Embryonic facial prominence (tissue), 1 donor: ENCODE results near the gene ULK3.

Experiments
- DNase-seq: peaks from one replicate; pipeline ENCODE4 v3.0.0-alpha.2; 2016; ENCODE audit errors: extremely low spot score

The ULK3 gene

DNA sequence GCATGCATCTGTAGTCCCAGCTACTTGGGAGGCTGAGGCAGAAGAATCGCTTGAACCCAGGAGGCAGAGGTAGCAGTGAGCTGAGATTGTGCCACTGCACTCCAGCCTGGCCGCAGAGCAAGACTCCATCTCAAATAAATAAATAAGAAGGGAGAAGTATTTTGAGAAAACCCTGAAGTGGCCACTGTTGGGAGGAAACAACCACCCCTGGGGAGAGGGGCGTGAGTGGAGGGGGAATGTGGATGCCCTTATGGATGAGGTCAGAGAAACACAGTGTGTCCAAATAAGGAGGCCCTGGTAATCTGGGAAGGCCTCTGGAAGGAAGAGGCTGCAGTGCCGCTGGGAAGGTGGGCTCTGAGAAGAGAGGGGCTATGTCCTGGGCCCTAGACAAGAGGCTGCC is 20.7 kb downstream of the ULK3 start:
- DNase-seq = no peak

DNA sequence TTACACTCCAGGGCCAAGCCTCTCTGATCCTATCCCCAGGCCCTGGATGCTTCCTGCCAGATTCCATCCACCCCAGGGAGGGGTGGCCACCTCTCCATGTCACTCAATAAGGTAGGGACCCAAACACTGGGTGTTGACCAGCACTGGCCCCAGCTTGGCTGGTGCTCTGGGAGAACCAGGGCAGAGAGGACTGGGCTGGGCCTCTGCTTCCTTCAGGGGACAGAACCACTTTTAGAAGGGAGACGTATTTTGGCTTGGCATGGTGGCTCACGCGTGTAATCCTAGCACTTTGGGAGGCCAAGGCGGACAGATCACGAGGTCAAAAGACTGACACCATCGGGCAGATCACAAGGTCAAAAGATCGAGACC is 21.2 kb downstream of the ULK3 start:
- DNase-seq = no peak

DNA sequence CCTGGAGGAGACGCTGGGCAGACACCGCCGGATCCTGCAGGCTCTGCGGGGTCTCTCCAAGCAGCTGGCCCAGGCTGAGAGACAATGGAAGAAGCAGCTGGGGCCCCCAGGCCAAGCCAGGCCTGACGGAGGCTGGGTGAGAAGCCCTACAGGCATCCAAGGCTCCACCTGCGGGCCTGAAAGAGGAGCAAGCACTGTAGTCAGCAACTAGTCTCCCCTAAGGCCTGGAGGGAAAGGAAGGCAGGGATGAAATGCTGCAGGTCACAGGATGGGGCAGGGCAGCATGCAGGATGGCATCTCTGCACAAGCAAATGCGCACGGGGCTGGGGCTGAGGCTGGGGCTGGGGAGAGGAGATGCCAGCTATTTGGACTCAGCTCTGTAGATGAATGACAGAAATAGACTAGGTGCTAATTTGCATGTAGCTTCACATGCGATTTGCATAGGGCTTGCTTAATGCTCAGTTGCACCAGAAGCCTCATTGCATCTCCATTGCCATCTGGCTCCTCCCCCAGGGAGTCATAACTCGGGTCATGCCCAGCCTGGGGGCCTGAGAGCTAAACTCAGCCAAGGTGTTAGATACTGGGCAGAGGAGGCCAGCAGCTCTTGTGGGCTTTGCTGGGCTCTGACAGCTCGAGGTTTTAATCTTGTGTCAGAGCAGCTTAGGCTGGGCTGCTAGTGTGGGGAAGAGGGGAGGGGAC is 21.7 kb downstream of the ULK3 start:
- no peak for DNase-seq

DNA sequence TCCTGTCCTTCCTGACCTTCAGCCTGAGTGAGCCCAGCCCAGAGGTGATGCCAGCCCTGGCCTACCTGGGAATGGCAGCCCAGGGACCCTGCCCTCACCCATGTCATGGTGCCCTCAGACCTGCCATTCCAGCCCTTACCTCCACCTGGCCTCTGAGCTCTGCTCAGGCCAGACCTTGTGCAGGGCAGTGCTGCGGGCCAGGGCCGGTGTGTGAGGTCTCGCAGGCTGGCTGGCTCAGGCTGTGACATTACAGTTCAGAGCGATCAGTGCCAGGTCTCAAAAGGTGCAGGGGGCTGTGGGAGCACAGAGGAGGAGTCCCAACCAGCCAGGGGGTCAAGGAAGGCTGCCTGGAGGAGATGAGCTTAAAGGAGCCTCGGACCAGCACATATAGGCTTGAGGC is 22.9 kb downstream of the ULK3 start:
- DNase-seq = no peak

DNA sequence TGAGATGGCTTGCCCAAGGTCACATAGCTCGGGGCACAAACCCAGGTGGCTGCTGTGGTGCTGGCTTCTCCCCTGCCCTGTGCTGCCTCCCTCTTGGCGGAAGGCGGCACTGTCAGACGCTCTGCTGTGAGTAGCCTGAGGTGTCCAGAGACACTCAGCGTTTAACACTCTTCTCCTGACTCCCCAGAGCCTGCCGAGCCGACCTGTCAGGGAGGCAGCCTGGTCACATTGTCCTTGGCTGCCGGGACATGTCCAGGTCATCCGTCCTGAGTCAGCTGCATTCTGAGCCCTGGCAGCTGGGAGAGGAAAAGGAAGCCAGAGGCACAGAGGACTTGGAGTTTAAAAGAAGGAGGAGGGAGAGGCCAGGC is 25.6 kb downstream of the ULK3 start:
- DNase-seq = no peak

DNA sequence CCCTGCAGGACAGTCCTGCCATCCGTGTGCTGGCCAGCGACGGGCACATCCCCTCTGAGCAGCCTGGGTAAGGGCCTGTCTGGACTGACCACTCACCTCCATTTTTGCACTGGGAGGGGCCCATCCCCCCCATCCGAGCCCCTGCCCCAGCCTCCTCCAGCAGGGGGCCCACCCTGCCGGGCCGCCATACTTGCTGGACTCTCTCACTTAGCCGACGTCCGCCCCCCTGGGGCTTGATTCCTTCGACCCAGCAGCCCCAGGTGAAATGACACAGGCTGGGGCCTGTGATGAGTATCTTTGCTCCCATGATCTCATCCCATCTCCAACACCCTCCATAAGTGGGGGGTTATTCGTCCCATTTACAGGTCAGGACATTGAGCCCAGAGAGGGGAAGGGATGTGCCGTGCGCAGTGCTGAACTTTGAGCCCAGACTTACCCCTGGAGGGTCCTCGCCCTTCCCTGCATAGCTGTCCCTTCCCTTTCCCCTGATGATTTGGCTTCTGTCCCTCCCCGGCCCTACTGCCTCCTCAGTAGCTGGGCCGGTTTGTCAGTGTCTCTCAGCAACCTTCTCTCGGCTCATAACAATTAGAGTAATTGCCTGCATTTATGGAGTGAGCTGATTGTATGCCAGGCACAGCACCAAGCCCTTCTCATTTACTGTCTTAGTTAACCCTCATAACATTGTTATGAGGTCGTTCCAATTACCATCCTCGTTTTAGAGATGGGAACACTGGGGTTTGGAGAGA is 26.2 kb downstream of the ULK3 start:
- DNase-seq = no peak

DNA sequence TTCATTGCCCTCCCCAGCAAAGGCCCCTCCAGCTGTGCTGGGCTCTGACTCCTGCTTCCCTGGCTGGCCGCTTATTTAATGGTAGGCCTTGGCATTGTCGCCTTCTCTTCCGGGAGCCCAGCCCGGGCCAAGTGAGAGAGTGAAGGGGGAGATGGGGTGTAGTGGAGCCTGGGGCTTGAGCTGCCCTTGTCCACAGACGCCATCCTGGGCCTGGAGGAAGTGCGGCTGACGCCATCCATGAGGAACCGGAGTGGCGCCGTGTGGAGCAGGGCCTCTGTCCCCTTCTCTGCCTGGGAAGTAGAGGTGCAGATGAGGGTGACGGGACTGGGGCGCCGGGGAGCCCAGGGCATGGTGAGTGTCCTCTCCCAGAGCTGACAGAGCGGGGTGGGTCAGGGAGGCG is 27.0 kb downstream of the ULK3 start:
- DNase-seq = no peak

DNA sequence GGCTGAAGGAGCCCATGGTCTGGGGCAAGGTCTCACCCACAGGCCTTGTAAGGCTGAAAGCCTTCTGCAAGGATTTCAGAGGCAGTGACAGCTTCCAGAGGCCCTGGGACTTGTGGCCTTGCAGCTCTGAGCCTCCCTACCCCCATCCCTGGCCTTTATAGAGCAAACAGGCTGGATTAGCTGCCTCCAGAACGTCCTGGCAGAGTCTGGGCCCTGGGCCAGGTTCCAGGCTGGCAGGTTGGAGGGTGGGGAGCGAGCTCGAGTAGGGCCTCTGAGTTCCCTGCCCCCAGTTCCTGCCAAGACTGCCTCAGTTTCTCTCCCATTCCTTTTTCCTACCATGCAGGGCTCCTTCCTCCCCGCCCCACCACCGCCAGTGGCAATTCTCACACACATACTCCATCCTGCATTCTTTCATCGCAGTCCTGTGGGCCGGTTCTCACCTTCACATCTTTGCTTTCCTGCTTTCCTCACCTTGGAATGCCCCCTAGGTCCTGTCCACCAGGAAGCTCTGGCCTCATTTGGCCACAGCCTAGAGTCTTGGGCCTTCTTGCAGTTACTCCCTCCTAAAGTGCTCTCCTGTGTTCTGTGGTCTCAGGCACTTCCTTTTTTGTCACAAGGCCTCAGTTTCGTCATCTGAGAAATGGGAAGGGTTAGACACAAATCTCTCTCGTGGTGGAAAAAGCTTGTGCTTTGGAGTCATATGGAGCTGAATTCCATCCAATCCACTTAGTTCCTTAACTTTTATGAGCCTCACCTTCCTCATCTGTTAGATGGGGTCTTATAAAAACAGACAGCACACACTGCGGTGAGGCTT is 27.6 kb downstream of the ULK3 start:
- no peak for DNase-seq

DNA sequence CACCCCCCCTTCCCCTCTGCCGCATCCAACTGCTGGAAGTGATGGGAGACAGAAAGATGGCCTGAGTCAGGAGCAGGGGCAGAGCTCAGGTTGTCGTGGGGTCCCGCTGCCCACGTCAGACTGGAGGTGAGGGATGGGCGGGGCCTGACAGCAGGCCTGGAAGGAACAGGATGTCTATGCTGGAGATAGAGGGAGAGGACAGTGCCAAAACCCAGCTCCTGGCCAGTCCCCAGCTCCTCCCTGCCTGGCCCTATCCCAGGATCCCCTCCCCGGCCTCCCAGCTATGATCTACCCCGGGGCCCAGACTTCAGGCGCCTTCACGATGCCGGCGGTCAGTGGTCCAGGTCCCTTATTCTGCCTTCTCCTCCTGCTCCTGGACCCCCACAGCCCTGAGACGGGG is 30.4 kb downstream of the ULK3 start, which contains the start of gene LMAN1L:
Gene LMAN1L (plus strand): TSS at position 303 of the 400 bp plus-strand sequence. CDS start 20 bp downstream, at position 323.
- no peak for DNase-seq

DNA sequence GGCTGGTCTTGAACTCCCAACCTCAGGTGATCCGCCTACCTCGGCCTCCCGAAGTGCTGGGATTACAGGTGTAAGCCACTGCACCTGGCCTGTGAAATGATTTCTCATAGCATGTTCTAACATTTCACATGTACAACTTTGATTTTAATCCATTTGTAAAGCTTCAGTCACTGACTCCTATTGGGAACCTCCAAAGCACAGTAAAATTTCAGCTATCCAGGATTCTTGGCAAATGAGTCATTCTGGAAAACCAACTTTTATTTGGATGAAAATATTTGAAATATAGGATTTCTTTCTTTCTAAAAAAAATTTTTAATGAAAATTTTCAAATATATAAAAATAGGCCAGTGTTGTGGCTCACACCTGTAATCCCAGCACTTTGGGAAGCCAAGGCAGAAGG is 33.0 kb downstream of the ULK3 start:
- DNase-seq = no peak

DNA sequence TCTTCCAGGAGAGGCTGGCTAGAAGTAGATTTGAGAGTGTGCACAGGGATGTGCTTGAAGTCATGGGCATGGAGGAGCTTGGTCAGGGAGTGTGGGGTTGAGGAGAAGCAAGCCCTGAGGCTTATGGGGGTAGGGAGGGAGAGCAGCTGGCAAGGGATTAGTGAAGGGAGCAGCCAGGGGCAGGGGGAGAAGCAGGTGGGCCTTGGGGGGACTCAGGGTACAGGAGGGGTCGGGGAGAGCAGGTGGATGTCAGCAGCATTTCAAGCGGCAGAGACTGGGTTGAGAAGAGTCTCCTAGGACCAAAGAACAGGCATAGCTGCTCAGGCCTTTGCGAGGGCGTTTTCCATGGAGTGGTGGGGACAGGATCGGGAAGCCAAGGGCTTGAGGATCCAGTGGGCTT is 33.7 kb downstream of the ULK3 start:
- no peak for DNase-seq

DNA sequence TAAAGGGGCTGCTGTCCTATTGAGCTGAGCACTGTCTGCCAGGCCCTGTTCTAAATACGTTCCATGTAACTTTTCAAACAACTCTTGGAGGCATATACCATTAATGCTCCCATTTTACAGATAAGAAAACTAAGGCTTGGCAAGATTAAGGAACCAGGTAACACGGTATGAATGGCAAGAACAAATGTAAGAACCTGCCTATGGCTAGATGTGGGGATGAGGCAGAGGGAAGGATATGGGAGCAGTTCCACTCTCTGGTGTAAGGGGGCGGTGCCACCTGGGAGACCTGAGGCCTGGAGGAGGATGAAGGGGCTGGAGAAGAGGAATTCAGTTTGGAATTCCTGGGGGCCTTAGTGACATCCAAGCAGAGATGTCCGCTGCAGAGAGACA is 34.1 kb downstream of the ULK3 start:
- no peak for DNase-seq

DNA sequence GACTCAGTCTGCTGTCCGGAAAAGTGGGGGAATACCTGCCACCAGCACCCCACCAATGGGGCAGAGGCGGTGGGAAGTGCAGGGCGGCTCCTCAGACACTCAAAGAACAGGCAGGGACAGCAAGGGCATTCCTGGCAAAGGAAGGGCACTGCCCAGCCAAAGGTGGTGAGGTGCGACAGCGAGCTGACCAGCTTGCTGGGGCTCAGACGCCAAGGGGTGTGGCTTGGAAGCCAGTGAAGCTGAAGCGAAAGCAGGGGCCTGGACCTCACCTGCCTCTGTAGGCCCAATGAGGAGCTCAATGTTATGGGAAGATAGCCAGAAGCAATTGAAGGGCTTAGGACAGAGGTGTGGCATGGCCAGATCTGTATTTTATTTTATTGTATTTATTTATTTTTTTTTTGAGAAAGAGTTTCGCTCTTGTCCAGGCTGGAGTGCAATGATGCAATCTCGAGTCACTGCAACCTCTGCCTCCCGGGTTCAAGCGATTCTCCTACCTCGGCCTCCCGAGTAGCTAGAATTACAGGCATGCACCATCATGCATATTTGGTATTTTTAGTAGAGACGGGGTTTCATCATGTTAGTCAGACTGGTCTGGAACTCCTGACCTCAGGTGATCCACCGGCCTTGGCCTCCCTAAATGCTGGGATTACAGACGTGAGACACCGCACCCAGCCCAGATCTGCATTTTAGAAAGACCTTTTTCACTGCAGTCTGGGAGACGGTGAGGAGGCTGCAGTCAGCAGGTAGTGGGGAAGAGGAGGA is 34.7 kb downstream of the ULK3 start:
- no peak for DNase-seq

DNA sequence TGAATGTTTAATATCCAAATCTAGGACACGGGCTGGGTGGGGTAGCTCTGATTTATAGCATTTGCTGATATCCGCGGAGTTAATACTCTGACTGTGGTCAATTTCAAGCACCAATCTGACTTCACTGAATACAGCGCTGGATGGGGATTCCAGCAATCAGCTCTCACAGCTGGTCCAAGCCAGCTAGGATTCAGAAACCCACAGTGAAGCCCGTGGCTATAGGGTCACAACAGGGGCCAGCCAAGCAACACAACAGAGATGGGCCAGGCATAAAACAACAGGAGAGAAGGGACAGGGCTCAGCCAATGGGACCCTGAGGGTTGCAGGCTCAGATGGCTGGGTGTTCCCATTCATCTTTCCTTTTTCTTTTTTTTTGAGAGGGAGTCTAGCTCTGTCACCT is 35.7 kb downstream of the ULK3 start:
- DNase-seq = no peak

DNA sequence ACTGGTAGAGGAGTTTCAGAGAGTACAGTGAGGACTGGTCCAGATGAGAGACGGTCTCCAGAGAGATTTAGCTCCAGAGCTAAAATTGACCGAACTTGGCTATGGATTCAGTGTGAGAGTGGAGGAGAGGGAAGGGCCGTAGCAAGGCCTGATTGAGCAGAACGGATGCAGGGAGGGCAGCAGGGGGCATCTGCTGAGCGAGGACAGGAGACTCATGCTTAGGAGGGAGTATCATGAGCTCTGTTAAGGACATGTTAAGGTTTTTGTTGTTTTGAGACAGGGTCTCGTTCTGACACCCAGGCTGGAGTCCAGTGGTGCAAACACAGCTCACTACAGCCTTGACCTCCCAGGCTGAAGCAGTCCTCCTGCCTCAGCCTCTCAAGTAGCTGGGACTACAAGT is 38.0 kb downstream of the ULK3 start:
- DNase-seq = no peak

DNA sequence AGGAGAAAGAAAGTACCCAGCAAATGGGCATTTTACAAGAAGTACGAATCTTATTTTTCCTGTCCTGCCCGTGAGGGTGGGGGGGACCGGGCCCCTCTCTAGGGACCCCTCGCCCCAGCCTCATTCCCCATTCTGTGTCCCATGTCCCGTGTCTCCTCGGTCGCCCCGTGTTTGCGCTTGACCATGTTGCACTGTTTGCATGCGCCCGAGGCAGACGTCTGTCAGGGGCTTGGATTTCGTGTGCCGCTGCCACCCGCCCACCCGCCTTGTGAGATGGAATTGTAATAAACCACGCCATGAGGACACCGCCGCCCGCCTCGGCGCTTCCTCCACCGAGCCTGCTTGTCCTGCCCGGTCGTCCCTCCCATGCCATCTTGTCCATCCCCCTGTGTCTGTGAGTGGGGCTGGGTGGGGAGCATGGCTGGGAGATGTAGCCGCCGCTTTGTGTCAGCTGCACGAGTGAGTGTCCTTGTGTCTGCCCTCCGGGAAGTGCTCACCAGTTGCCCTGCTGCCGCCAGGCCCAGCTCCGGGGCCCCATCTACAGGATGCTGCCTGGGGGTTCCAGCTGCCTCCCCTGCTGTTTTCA is 40.0 kb downstream of the ULK3 start:
- no peak for DNase-seq

DNA sequence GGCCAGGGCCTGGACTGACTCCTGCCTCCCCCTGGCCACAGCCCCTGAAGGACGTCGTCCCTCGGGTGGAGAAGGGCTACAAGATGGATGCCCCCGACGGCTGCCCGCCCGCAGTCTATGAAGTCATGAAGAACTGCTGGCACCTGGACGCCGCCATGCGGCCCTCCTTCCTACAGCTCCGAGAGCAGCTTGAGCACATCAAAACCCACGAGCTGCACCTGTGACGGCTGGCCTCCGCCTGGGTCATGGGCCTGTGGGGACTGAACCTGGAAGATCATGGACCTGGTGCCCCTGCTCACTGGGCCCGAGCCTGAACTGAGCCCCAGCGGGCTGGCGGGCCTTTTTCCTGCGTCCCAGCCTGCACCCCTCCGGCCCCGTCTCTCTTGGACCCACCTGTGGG is 40.7 kb downstream of the ULK3 start:
- no peak for DNase-seq

DNA sequence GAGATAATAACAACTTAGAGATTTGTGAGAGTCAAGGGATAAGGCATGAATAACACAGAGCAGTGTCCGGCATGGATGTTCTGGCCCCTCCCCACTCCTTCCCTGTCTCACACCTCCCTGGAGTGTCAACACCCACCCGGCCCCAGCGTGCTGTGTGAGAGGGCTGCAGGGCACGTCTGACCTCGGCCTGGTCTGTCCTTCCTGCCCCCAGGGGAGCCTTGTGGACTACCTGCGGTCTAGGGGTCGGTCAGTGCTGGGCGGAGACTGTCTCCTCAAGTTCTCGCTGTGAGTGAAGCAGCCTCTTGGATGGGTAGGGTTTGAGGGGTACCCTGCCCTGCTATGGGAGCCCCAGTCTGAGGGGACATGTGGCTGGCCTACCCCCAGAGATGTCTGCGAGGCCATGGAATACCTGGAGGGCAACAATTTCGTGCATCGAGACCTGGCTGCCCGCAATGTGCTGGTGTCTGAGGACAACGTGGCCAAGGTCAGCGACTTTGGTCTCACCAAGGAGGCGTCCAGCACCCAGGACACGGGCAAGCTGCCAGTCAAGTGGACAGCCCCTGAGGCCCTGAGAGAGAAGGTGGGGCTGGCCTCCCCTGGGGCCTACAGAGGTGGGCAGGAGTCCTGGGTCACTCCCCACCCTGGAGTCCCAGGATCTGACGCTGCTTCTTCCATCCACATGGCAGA is 41.5 kb downstream of the ULK3 start:
- DNase-seq = no peak

DNA sequence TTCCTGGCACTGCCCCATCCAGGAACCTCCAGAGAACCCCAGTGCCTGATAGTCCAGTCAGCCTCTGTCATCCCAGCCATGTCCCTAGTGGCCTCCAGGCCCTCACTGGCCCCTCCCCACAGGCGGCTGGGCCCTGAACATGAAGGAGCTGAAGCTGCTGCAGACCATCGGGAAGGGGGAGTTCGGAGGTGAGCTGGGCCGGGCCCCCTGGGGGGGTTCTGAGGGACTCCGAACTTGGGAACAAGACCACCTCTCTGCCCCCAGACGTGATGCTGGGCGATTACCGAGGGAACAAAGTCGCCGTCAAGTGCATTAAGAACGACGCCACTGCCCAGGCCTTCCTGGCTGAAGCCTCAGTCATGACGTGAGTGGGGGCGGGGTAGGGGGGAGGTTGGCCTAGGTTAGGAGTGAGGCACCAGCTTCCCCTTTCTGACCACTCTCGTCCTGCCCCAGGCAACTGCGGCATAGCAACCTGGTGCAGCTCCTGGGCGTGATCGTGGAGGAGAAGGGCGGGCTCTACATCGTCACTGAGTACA is 42.3 kb downstream of the ULK3 start:
- no peak for DNase-seq

DNA sequence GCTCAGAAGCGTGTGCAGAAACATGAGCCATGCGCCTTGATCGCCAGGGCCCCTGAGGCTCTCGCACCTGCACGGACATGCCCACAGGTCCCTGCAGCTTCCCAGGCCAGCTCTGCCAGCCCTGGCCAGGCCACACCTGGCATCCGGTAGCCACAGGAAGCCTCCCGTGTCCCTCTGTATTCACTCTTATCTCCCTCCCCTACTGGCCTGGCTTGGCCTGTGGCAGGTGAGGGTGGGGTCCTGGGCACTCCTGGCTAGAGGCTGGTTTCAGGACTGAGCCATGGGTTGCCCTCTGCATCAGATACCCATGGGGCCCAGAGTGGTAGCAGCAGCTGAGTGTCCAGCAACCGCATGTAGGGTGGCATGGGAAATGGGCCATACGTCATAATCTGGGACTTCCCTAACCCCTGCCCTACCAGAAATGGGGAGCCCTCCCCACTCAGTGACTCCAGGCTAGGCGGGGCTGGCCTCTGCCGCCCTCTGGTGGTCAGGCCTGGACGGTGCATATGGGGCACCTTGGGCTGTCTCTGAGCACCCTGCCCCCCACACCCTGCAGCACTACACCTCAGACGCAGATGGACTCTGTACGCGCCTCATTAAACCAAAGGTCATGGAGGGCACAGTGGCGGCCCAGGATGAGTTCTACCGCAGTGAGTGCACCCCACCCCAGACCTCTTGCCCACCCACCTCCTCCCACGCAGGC is 42.9 kb downstream of the ULK3 start:
- no peak for DNase-seq
